IMR-90 (cell line): Measurements from ENCODE around the gene MARCHF2. TPM values are rescaled to one million over a fixed set of nuclear protein-coding genes. Genes with fewer than 3 reads are reported as not detected.
"Not testable (repeated sequence)": the region's sequence is repeated elsewhere in the genome, so short reads cannot be mapped to it uniquely, and the experiment has no call there.

ENCODE experiments used
- ATAC-seq: fragments of 200-7000 bp; cut with Tn5 transposase; 2 replicates; pipeline ENCODE4 v1.9.1; 2020; ENCODE audit warnings: low read depth, mild to moderate bottlenecking, moderate library complexity
- BruUV-seq: library from RNA; stranded (reverse); fragments of 400-500 nt; replicated peaks from 2 replicates; lab custom pipeline; 2021; lab: Mats Ljungman, UMichigan
- CTCF ChIA-PET: fragments of 300-600 bp; formaldehyde crosslinking; extraction: SDS; loops from one replicate; lab custom pipeline; 2021; ENCODE audit warnings: antibody characterized with exemption; lab: Yijun Ruan, JAX
- POLR2A ChIA-PET: fragments of 300-600 bp; sonication (Branson Sonifier 250); formaldehyde crosslinking; loops from one replicate; lab custom pipeline; 2022; ENCODE audit warnings: antibody characterized with exemption; ENCODE audit not compliant: unreplicated experiment; lab: Charles Lee
- DNase-seq: peaks from one replicate; pipeline ENCODE4 v3.0.0; 2013
- H2AFZ ChIP-seq: replicated peaks from 2 replicates; pipeline ENCODE3; 2013; ENCODE audit warnings: low read length, mild to moderate bottlenecking; ENCODE audit not compliant: poor library complexity
- H2AK5ac ChIP-seq: 2 replicates; pipeline ENCODE4 v1.6.1; 2013; ENCODE audit warnings: low read depth, low read length, inconsistent platforms
- H2AK9ac ChIP-seq: replicated peaks from 2 replicates; pipeline ENCODE3; 2013; ENCODE audit warnings: mild to moderate bottlenecking, low read depth, low read length, moderate library complexity; ENCODE audit not compliant: poor library complexity
- H2BK120ac ChIP-seq: 2 replicates; pipeline ENCODE4 v1.6.1; 2013; ENCODE audit warnings: low read depth, low read length, inconsistent platforms
- H2BK15ac ChIP-seq: 3 replicates; pipeline ENCODE4 v1.6.1; 2013; ENCODE audit warnings: low read depth, low read length, inconsistent platforms
- H2BK20ac ChIP-seq: 2 replicates; pipeline ENCODE4 v1.6.1; 2013; ENCODE audit warnings: low read depth, mild to moderate bottlenecking, inconsistent platforms, low read length, moderate library complexity
- H2BK5ac ChIP-seq: 2 replicates; pipeline ENCODE4 v1.6.1; 2013; ENCODE audit warnings: mild to moderate bottlenecking, low read depth, low read length, inconsistent platforms; ENCODE audit not compliant: poor library complexity, severe bottlenecking
- H3K14ac ChIP-seq: replicated peaks from 2 replicates; pipeline ENCODE4 v1.6.1; 2013; ENCODE audit warnings: low read depth, low read length, inconsistent platforms
- H3K18ac ChIP-seq: 2 replicates; pipeline ENCODE4 v1.6.1; 2013; ENCODE audit warnings: low read depth, low read length, control low read depth
- H3K23ac ChIP-seq: 2 replicates; pipeline ENCODE4 v1.6.1; 2013; ENCODE audit warnings: low read depth, low read length, inconsistent platforms
- H3K27ac ChIP-seq: 2 replicates; pipeline ENCODE4 v1.5.1; 2013; ENCODE audit warnings: mild to moderate bottlenecking, control low read depth, low read length; ENCODE audit not compliant: insufficient read depth
- H3K27me3 ChIP-seq: 2 replicates; pipeline ENCODE4 v1.6.1; 2013; ENCODE audit warnings: low read length; ENCODE audit not compliant: control insufficient read depth, insufficient read depth
- H3K36me3 ChIP-seq: 2 replicates; pipeline ENCODE4 v1.6.1; 2013; ENCODE audit warnings: low read length, mixed read lengths; ENCODE audit not compliant: control insufficient read depth, insufficient read depth
- H3K4ac ChIP-seq: 2 replicates; pipeline ENCODE4 v1.6.1; 2013; ENCODE audit warnings: low read depth, low read length, inconsistent platforms
- H3K4me1 ChIP-seq: 2 replicates; pipeline ENCODE4 v1.6.1; 2013; ENCODE audit warnings: low read length, mixed read lengths; ENCODE audit not compliant: control insufficient read depth, insufficient read depth
- H3K4me2 ChIP-seq: 2 replicates; pipeline ENCODE4 v1.6.1; 2013; ENCODE audit warnings: low read depth, mild to moderate bottlenecking, control low read depth, low read length, moderate library complexity
- H3K4me3 ChIP-seq: 2 replicates; pipeline ENCODE4 v1.5.1; 2013; ENCODE audit warnings: low read depth, mild to moderate bottlenecking, control low read depth, low read length, moderate library complexity; ENCODE audit not compliant: insufficient read depth
- H3K56ac ChIP-seq: 2 replicates; pipeline ENCODE4 v1.6.1; 2013; ENCODE audit warnings: low read length, inconsistent platforms; ENCODE audit not compliant: insufficient read depth; ENCODE audit errors: extremely low read depth
- H3K79me1 ChIP-seq, 2 experiments: 2 replicates each; pipeline ENCODE4 v1.6.1; 2013; ENCODE audit warnings: low read length in 2 of 2, inconsistent platforms in 1 of 2, low read depth in 1 of 2
- H3K9ac ChIP-seq: 2 replicates; pipeline ENCODE4 v1.6.1; 2013; ENCODE audit warnings: low read depth, low read length, control low read depth
- H3K9me1 ChIP-seq: 2 replicates; pipeline ENCODE4 v1.6.1; 2013; ENCODE audit warnings: low read length, inconsistent platforms; ENCODE audit not compliant: insufficient read depth
- H3K9me3 ChIP-seq: 2 replicates; pipeline ENCODE4 v1.6.1; 2013; ENCODE audit warnings: low read length; ENCODE audit not compliant: control insufficient read depth, insufficient read depth
- H4K20me1 ChIP-seq: 2 replicates; pipeline ENCODE4 v1.6.1; 2013; ENCODE audit warnings: low read length, inconsistent platforms; ENCODE audit not compliant: insufficient read depth
- H4K5ac ChIP-seq: 2 replicates; pipeline ENCODE4 v1.6.1; 2013; ENCODE audit warnings: mild to moderate bottlenecking, low read depth, low read length, control low read depth
- H4K8ac ChIP-seq, 2 experiments: 2 replicates each; pipeline ENCODE4 v1.6.1; 2013; ENCODE audit warnings: low read depth in 2 of 2, low read length in 2 of 2, control low read depth in 1 of 2, inconsistent platforms in 1 of 2
- H4K91ac ChIP-seq: 2 replicates; pipeline ENCODE4 v1.6.1; 2013; ENCODE audit warnings: low read depth, low read length, inconsistent platforms; ENCODE audit not compliant: insufficient read depth
- WGBS, 2 experiments: methylation state at CpG; one replicate each; pipeline versions ENCODE4 v1.1.5 to v1.1.7; 2013; ENCODE audit warnings: missing lambda C conversion rate in 2 of 2; ENCODE audit not compliant: insufficient read length in 1 of 2; ENCODE audit errors: extremely low coverage in 2 of 2; 5-methylcytosine and 5-hydroxymethylcytosine counted together
- dilution Hi-C: fragments of 300-500 bp; cut with HindIII; formaldehyde crosslinking; loops from one replicate; pipeline ENCODE4 v1.14.3; 2018; ENCODE audit warnings: low sequenced_read_pairs; ENCODE audit not compliant: unreplicated experiment
- in situ Hi-C: fragments of 300-500 bp; cut with MboI; formaldehyde crosslinking; loops from 3 replicates; pipeline ENCODE4 v1.14.3; 2019; ENCODE audit warnings: low sequenced_read_pairs, inconsistent platforms, mixed read lengths
- intact Hi-C: fragments of 100-400 bp; cut with micrococcal nuclease; formaldehyde crosslinking; loops from 2 replicates; pipeline ENCODE4 v1.10.0; 2022
- polyA plus RNA-seq, 3 experiments: library from polyadenylated mRNA; depleted of rRNA; stranded (reverse); fragments of >200 nt; gene quantifications; 2 replicates each; pipeline ENCODE4 v1.2.3, GENCODE V29; 2012; ENCODE audit warnings: low replicate concordance in 1 of 3
- total RNA-seq: library from RNA; depleted of rRNA; stranded (reverse); fragments of >200 nt; gene quantifications from 2 replicates; pipeline ENCODE4 v1.2.3, GENCODE V29; 2012

Gene MARCHF2
- total and polyA plus RNA-seq, 2 of the 4 experiments (the other 2 are of a cell fraction) = 33.8 to 58.8 TPM

DNA sequence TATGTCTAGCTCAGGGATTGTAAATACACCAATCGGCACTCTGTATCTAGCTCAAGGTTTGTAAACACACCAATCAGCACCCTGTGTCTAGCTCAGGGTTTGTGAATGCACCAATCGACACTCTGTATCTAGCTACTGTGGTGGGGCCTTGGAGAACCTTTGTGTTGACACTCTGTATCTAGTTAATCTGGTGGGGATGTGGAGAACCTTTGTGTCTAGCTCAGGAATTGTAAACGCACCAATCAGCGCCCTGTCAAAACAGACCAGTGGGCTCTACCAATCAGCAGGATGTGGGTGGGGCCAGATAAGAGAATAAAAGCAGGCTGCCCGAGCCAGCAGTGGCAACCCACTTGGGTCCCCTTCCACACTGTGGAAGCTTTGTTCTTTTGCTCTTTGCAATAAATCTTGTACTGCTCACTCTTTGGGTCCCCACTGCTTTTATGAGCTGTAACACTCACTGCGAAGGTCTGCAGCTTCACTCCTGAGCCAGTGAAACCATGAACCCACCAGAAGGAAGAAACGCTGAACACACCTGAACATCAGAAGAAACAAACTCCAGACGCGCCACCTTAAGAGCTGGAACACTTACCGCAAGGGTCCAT, 36.6 kb upstream of the MARCHF2 start:
- H3K27ac ChIP-seq, dilution Hi-C loops, POLR2A ChIA-PET, H3K23ac ChIP-seq, H3K4ac ChIP-seq, H2AFZ ChIP-seq, CTCF ChIA-PET, H3K4me3 ChIP-seq, BruUV-seq, H2AK5ac ChIP-seq, H4K91ac ChIP-seq, H3K4me2 ChIP-seq, H3K9ac ChIP-seq, H3K27me3 ChIP-seq, H3K14ac ChIP-seq, H3K56ac ChIP-seq, H2BK120ac ChIP-seq, H4K5ac ChIP-seq, H4K20me1 ChIP-seq, intact Hi-C loops, H3K4me1 ChIP-seq, H3K9me3 ChIP-seq, H2BK5ac ChIP-seq, H4K8ac ChIP-seq, H2BK15ac ChIP-seq, in situ Hi-C loops, DNase-seq, H3K9me1 ChIP-seq, H3K79me1 ChIP-seq, H2BK20ac ChIP-seq, H2AK9ac ChIP-seq, ATAC-seq, H3K18ac ChIP-seq: not testable (repeated sequence)
- 93% methylated on average over 2 of the region's 10 CpGs; no CpG with 5 or more reads in 1 of the 2 experiments for WGBS, 2 experiments
- peaks cover 13% of the 10 kb centered on the region for H3K36me3 ChIP-seq
